ENCODE data around the gene PPFIBP2. TPM values are rescaled to one million over a fixed set of nuclear protein-coding genes. Genes with fewer than 3 reads are reported as not detected.

Gene PPFIBP2
- total RNA-seq, 2 experiments from 2014 or later, result 102 to 182 TPM

GRCh38 chr11:7590529-7590928, 76.7 kb downstream of the PPFIBP2 start:
- Histone ChIP-seq H3K9me3 (ENCODE audit: low read length) (no peaks in the 10 kb centered on the region), H3K9me2 (ENCODE audit: insufficient read depth, low read length) (no peaks in the 10 kb centered on the region), H3K79me2 (ENCODE audit: insufficient read depth, low read depth, low read length) (0 out of 2 replicates have a peak, but pooled peaks cover 7% of the 10 kb centered on the region), H3K36me3 (ENCODE audit: insufficient read depth, low read length) (peaks cover 86% of the 10 kb centered on the region), H3K4me2 (ENCODE audit: low read length) (no peak overlapping the region), H3K4me3 (ENCODE audit: low read depth, low read length, poor library complexity, severe bottlenecking) (no peak overlapping the region), H3K4me1 (ENCODE audit: insufficient read depth, low read length, poor library complexity, severe bottlenecking) (no peaks in the 10 kb centered on the region), H3K27ac (ENCODE audit: low read depth, low read length, poor library complexity, severe bottlenecking) (no peak overlapping the region), H4K20me1 (ENCODE audit: insufficient read depth, low read length) (peaks cover 5% of the 10 kb centered on the region; the same call in 1 of the 2 replicates), H2AFZ (ENCODE audit: low read length) (no peak overlapping the region)
- ChIA-PET CTCF (ENCODE audit: unreplicated experiment) (no interaction called here), POLR2A (no interaction called here)
- intact Hi-C loops (cut with micrococcal nuclease; ENCODE audit: unreplicated experiment), result no loop called here
- TF ChIP-seq CTCF (conservative IDR thresholded peaks at IDR 0.05; ENCODE audit: low read length) (no peak), EZH2phosphoT487 (IDR thresholded peaks at IDR 0.05; ENCODE audit: borderline replicate concordance, low read depth, low read length) (no peak)
- no TSS peak for BruUV-seq (replicated peaks)
- DNase-seq (ENCODE audit: low spot score), result no peak

GRCh38 chr11:7591107-7591894, 77.5 kb downstream of the PPFIBP2 start:
- Histone ChIP-seq H3K4me3 (ENCODE audit: low read depth, low read length, poor library complexity, severe bottlenecking) (no peak overlapping the region), H3K79me2 (ENCODE audit: insufficient read depth, low read depth, low read length) (0 out of 2 replicates have a peak, but pooled peaks cover 4% of the 10 kb centered on the region), H3K27ac (ENCODE audit: low read depth, low read length, poor library complexity, severe bottlenecking) (no peak overlapping the region), H3K9me3 (ENCODE audit: low read length) (no peaks in the 10 kb centered on the region), H3K4me1 (ENCODE audit: insufficient read depth, low read length, poor library complexity, severe bottlenecking) (no peaks in the 10 kb centered on the region), H3K36me3 (ENCODE audit: insufficient read depth, low read length) (peaks cover 88% of the 10 kb centered on the region), H3K4me2 (ENCODE audit: low read length) (no peak overlapping the region), H2AFZ (ENCODE audit: low read length) (no peak overlapping the region), H4K20me1 (ENCODE audit: insufficient read depth, low read length) (peaks cover 5% of the 10 kb centered on the region; the same call in 1 of the 2 replicates), H3K9me2 (ENCODE audit: insufficient read depth, low read length) (no peaks in the 10 kb centered on the region)
- POLR2A ChIA-PET, result interaction anchor here (1.6 kb wide), 1 partner anchor 8 kb away, joined by 7 read pairs; no protein-coding TSS in a partner anchor
- TF ChIP-seq CTCF (conservative IDR thresholded peaks at IDR 0.05; ENCODE audit: low read length), result no peak
- TF ChIP-seq EZH2phosphoT487 (IDR thresholded peaks at IDR 0.05; ENCODE audit: borderline replicate concordance, low read depth, low read length), result no peak
- no TSS peak for BruUV-seq (replicated peaks)
- CTCF ChIA-PET (ENCODE audit: unreplicated experiment), result no interaction called here
- no peak for DNase-seq (ENCODE audit: low spot score)
- intact Hi-C loops (cut with micrococcal nuclease; ENCODE audit: unreplicated experiment), result no loop called here

- POLR2A ChIA-PET, result interaction anchor here (1.2 to 1.6 kb wide), 2 partner anchors 8 to 10 kb away, joined by 6 to 7 read pairs; no protein-coding TSS in a partner anchor
- Histone ChIP-seq H2AFZ (ENCODE audit: low read length) (no peak overlapping the region), H3K4me2 (ENCODE audit: low read length) (no peak overlapping the region), H3K9me2 (ENCODE audit: insufficient read depth, low read length) (no peaks in the 10 kb centered on the region), H3K79me2 (ENCODE audit: insufficient read depth, low read depth, low read length) (no peaks in the 10 kb centered on the region), H3K27ac (ENCODE audit: low read depth, low read length, poor library complexity, severe bottlenecking) (no peak overlapping the region), H3K9me3 (ENCODE audit: low read length) (no peaks in the 10 kb centered on the region), H3K4me3 (ENCODE audit: low read depth, low read length, poor library complexity, severe bottlenecking) (no peak overlapping the region), H4K20me1 (ENCODE audit: insufficient read depth, low read length) (peaks cover 5% of the 10 kb centered on the region; the same call in 1 of the 2 replicates), H3K36me3 (ENCODE audit: insufficient read depth, low read length) (peaks cover 88% of the 10 kb centered on the region), H3K4me1 (ENCODE audit: insufficient read depth, low read length, poor library complexity, severe bottlenecking) (no peaks in the 10 kb centered on the region)
- TF ChIP-seq EZH2phosphoT487 (IDR thresholded peaks at IDR 0.05; ENCODE audit: borderline replicate concordance, low read depth, low read length), result no peak
- TF ChIP-seq CTCF (conservative IDR thresholded peaks at IDR 0.05; ENCODE audit: low read length), result no peak
- intact Hi-C loops (cut with micrococcal nuclease; ENCODE audit: unreplicated experiment), result no loop called here
- no TSS peak for BruUV-seq (replicated peaks)
- DNase-seq (ENCODE audit: low spot score), result no peak
- CTCF ChIA-PET (ENCODE audit: unreplicated experiment), result interaction anchor here (0.6 kb wide), 1 partner anchor 15 kb away, joined by 3 read pairs; no protein-coding TSS in a partner anchor
Measured at GRCh38 chr11:7591987-7592386, 78.2 kb downstream of the PPFIBP2 start.
